ENCODE results near the gene ENGASE.

The ENGASE gene

DNA sequence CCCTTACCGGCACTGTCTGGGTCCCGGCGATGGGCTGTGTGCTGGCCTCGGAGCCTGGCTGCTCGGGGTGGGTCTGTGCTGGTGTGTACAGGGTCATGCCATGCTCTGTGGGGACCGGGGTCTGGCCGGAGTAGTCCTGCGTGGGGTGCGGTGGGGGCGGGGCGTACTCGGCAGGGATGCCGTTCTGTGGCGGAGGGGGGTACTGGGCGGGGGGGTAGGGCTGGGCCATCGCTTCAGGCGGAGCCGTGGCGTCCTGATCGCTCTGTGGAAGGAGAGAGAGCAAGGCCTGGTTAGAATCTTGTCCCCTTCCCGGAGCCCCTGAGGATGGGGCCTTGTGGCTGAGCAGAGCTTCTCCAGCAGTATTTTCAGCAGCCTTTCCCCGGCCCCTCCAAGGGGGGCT is 40.9 kb downstream of the ENGASE start:
- no peak for DNase-seq (ENCODE audit: low read depth)

DNA sequence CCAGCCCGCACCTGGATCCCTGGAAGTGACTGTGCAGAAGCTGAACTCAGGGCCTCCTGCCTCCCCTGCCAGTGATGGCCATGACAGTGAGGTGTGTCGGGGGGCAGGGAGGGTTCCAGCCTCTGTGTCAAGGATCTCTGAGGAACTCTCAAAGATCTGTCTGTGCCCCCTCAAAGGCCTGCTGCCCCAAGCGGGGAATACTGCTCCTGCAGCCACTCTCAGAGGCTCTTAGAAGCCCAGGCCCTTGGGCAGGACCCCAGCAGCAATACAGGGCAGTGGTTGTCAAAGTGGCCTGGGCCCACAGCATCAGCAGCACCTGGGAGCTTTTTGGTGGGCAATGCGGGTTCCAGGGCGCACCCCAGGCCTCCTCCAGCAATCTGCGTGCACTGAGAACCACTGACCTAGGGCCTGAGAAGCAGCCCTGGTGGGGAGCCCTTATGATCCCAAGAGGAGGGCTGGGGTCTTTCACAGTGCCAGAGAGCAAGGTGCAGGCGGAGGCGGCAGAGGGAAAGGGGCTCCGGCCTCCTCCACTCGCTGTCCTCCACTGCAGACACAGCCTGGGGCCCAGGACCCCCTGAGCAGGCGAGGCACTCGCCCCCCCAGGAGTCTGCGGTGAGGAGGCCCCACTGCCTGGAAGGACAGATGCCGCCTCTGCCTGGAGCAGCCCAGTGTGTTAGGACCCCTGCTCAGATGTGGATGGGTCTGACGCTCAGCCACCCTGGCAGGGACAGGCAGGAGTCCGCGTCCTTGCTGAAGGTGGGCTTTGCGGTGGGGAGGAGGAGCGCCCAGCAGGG is 42.1 kb downstream of the ENGASE start:
- no peak for DNase-seq (ENCODE audit: low read depth)

DNA sequence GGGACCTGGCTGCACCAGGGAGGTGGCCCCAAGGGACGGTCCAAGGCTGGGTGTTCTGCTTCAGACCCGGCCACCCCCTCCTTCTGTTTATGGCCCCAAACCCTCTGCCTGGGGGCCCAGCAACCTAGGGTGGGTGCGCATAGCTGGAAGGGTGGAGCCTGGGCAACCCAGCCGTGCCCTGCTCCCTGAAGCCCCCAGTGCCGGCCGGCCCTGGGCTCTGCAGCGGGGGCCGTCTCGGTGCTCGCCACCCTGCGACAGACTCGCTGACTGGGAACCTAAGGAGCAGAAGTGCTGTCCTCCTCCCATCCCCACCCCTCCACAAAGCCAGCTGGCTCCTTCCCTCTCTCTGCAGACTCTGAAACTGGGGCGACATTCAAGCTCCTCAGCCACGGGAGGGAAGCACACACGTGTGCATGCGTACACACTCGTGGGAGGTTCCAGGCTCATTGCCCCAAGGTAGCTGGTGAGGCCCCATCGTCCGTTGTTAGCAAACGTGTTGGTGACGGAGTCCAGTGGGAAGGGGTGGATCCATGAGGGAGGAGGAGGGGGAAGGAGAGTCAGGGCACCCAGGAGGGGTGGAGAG is 43.4 kb downstream of the ENGASE start:
- no peak for DNase-seq (ENCODE audit: low read depth)

DNA sequence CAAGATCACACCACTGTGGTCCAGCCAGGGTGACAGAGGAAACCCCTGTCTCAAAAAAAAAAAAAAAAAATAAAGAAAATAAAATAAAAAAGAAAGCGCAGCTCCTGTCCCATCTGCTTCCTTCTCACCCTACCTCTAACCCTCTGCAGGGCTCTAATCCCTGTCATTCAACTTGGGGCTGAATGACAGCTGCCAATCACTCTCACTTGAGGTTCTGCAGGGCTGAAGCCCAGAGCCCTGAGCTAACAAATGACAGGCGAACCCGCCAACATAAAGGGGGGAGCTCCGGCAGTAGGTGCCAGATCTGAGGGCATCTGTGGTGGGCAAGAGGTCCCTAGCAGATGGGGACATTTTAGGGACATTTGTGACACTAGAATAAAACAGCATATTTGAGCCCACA is 44.3 kb downstream of the ENGASE start:
- DNase-seq (ENCODE audit: low read depth) = no peak

DNA sequence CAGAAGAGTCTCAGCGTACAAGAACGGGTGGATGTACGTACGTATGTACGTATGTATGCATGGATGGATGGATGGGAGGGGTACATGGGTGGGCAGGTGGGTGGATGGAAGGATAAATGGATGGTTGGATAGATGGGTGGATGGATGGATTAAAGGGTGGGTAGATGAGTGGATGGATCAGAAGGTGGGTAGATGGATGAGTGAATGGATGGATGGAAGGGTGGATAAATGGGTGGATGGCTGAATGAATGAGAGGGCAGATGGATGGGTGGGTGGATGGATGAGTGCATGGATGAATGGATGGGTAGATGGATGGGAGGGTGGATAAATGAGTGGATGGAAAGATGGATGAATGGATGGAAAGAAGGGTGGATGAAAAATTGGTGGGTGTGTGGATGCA is 45.6 kb downstream of the ENGASE start:
- DNase-seq (ENCODE audit: low read depth) = no peak

DNA sequence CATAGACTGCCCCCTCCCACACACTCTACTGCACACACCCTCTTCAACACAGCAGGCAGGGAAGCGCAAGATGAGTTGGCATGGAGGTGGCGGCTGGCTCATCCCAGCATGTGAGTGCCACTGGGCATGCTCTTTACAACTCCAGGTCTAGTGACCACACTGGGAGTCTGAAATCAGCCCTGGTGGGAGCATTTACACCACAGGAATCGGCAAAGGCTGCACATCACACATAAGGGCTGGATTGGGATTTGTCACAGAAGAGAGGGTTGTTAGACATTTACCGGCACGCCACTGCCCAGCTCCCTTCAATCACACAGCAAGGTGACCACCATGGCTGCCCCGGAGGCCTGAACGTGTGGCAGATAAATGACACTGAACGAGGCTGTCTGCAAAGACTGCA is 49.4 kb downstream of the ENGASE start:
- no peak for DNase-seq (ENCODE audit: low read depth)

DNA sequence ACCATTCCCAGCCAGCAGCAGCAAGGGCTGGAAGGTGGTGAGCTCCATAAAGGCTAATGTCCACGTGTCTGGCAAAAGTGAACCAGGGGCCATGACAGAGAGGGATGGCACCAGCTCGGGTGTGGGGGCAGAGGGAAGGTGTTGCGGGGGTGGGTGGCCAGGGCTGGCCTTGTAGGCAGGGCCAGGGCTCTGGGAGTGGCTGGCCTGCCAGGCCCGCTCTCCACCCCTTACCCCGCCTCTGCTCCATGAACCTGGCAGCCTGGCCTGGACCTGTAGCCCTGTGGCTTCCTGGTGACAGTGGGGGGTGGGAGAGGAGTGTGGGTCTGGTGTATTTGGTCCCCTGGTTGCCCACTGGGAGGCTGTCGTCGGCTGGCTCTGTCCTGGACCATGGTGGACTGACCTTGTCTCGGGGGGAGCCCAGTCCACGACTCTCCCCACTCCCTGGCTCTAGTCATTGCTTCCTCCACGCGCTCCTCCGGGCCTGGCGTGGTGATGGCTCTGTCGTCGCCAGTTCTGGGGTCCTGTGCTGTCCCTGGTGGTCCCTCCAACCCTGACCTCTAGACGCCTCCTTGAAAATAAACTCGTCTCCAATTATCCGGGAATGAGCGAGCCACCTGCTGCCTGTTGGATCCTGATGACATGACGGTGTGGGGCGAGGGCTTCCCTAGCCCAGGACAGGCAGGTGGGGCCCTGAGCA is 50.0 kb downstream of the ENGASE start:
- no peak for DNase-seq (ENCODE audit: low read depth)

DNA sequence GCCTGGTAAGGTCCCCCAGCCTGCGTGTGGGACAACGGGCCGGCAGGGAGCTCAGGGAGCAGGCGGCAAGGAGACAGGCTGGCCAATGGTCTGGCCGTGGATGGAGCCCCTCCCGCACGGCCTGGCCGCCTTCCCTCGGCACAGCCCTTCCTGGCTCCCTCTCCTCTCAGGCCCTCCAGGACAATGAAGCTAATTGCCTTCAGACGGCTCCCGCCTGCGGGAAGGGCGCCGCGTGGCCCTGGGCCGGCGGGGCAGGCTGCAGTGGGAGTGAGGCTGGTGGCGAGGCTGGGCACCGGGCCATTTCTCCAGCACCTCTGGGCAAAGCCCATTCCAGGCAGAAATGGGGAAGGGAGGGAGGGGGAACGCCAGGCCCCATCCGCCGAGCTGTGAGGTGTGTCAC is 50.9 kb downstream of the ENGASE start:
- DNase-seq (ENCODE audit: low read depth) = no peak

DNA sequence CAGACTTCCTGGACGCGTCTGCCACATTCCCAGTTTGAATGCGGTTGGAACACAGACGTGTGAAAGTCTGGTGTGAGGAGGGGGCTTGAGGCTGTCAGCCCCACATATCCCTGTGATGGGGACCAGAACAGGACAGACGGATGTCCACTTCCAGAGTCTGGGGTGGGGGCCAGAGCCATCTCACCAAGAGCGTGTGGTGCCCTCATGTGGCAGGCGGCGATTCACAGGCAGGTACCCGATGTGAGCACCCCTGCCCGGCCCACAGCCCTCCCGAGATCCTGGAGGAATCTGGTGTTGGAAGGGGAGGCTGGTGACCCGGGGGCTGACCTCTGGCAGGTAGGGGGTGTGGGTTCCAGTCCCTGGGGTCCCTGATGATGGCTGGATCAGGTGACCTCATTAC is 51.5 kb downstream of the ENGASE start:
- DNase-seq (ENCODE audit: low read depth) = no peak

DNA sequence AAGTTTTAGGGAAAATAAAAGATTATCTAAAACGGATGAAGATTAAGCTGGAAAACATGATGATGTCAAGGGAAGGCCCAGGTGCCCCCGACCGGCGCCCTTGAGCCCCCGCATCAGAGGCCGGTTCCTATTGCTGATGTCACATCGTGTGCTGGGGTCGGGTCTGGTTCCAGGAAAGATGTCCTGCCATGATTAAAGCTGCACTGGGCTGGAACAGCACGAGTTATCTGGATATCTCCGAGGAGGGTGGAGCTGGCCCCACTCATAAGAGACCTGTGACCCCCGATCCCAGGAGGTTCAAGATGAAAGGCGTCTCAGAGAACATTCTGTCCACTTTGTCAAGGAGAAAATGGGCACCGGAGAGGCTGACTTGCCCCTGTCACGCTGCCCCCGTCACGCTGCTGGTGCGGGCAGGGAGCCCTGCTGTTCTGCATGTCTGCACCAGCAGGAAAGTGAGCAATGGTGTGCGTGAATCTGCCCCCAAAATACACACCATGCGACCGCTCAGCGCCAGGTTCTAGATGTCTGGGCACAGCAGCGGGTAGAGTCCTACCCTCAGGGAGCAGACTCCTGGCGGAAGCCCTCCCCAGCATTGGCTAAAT is 53.0 kb downstream of the ENGASE start:
- no peak for DNase-seq (ENCODE audit: low read depth)

DNA sequence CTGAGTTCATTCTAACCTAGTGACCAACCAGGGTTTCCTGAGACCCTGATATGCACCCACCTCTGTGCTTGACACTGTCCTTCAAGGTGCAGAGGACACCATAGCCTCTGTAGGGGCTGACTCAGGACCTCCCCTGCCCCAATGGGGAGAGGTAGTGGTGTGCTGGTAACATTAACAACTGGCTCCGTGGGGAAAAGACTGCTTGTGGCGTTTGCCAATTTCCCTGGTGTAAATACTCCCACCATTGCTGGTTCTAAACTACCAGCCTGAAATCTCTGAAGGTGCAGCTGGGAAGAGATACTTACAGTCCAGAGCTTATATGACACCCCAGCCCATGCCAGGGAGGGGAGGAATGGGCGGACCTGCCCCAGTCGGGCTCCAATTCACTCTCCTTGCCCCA is 54.9 kb downstream of the ENGASE start:
- DNase-seq (ENCODE audit: low read depth) = no peak

DNA sequence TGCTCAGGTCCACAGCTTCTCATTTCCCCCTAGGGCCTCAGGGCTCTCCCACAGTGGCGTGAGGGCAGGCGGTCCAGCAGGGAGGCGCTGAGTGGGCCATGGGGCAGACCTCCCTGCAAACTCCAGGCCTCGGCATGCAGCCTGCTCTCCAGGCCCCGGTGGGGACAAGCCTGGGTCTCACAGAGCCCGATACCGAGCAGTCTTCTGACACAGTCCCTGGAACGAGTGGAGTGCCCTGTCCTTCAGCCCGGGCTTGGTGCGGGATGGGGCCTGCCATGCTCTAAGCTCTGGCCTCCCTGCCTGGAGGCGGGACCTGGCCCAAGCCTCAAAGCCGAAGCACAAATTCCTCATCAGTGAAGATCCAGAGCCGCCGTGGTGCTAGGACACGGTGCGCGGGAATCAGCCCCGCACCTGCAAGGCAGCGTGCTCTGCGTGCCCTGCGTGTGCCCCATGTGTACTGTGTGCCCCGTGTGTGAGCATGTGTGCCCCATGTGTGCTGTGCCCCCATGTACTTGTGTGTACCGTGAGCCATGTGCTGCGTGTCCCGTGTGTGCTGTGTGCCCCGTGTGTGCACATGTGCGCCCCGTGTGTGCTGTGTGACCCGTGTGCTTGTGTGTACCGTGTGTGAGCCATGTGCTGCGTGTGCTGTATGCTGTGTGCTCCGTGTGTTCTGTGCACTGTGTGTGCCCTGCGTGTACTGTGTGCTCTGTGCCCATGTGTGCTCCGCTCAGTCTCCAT is 56.1 kb downstream of the ENGASE start:
- no peak for DNase-seq (ENCODE audit: low read depth)

DNA sequence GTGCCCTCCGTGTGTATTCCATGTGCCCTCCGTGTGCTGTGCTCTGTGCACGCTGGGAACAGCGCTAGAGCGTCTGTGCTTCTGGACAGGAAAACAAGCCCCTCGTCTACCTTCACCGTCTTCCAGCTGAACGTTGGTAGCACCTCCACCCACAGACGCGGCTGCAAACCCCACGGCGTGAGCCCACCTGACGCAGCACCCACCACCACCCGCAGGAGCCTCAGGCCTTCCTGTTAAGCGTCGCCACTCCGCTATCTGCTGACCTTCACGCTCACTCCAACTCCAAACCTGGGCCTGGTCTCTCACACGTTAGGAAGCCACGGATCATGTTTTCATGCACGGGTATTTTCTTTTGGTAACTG is 56.6 kb downstream of the ENGASE start:
- DNase-seq (ENCODE audit: low read depth) = no peak

DNA sequence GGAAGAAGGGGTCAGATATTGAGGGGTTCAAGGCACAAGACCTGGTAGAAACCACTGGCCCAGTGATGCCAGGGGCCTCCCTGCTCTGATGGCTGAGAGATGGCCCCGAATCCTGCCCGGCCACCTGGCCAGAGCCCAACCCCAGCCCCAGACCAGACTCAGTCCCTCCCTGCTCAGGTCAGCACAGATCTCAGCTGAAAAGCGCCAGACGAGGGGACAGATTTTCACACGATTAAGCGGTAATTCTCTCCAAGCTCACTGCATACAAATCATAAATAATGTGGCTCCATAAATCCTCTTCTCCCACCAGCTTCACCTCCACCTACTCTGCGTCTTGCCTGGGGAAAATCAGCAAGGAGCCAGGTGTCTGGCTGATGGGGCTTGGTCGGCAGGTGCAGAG is 57.1 kb downstream of the ENGASE start:
- DNase-seq (ENCODE audit: low read depth) = no peak

DNA sequence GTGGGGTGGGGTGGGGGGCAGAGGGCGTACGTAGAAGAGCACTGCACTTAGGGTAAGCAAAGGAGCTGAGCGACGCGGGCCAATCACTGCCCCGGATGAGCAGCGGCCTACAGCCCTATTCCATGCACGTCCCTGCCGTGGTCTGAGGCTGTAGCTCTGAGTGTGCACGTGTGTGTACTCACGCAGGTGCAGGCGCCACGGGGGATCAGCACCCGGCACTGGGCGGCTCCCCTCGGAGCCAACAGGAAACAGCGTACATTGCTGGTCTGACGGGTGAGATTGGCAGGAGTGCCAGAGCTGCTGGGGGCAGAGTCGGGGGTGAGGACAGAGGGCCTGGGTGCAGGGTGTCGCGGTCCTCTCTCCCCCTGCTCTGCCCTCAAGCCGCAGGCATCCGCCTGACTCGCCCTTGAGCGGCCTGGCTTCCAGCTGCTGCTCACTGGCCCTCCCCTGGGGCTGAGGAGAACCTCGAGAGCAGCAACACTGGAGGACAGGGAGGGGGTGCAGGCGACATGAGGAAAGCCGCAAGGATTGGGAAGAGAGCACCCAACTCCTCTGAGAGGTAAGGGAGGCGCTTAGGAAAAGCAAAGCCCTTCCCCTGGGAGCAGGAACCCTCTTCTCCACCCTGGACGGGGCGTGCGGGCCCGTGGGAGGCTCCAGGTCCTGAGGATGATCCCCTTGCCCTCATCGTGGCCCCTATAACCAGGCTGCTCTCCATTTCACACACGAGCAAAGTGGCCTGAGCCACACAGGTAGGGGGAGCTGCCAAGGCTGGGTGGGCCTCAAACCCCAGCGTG is 57.8 kb downstream of the ENGASE start:
- no peak for DNase-seq (ENCODE audit: low read depth)

DNA sequence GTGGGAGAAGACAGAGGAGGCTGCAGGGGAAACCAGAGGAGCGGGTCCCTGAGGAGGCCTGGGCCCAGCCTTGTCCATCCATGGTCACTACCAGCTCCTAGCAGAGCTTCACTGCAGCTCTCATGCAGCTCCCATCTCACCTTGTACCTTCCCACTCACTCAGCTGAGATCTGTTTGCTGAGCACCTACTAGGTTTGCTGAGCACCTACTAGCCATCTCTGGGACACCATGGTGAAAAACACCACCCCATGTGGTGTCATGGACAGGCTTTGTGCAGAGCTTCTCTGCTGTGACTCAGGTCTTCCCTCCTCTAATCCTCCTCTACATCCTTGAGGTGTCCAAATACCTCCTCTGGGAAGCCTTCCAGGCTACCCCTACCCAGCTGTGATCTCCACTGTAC is 58.6 kb downstream of the ENGASE start:
- DNase-seq (ENCODE audit: low read depth) = no peak

DNA sequence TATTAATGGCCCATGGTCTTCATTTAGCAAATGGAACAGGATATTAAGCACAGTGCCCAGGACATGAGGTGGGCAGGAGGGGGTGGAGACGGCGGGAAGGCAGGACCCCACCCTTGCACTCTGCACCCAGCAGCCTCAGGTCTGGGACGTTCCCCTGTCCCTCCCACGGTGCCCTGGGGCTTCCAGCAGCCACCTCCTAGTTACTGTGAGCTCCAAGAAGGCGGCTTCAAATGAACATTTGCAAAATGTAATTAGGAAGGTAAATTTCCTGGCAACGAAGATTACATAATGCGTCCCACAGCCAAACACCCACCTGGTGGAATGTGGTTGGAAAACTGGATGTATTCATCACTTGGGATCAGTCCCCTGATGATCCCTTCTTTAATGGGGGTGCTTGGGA is 59.4 kb downstream of the ENGASE start:
- no peak for DNase-seq (ENCODE audit: low read depth)

DNA sequence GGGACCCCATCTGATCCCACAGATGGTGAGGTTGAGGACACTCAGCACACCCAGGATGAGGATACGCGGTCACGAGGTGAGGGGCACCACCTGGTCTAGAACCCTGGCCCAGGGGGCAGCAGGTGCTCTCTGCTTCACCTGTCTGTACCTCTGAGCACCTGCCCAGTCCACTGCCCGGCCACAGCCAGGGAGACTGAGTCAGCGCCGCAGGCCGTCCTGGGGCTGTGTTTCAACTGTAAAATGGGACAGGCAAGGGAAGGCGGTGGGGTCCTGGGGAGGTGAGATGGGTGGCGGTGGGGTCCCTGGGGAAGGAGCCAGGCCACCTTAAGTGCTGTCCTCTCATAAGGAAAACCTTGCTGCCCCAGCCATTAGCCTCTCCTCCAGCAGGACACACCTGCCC is 60.4 kb downstream of the ENGASE start:
- no peak for DNase-seq (ENCODE audit: low read depth)

DNA sequence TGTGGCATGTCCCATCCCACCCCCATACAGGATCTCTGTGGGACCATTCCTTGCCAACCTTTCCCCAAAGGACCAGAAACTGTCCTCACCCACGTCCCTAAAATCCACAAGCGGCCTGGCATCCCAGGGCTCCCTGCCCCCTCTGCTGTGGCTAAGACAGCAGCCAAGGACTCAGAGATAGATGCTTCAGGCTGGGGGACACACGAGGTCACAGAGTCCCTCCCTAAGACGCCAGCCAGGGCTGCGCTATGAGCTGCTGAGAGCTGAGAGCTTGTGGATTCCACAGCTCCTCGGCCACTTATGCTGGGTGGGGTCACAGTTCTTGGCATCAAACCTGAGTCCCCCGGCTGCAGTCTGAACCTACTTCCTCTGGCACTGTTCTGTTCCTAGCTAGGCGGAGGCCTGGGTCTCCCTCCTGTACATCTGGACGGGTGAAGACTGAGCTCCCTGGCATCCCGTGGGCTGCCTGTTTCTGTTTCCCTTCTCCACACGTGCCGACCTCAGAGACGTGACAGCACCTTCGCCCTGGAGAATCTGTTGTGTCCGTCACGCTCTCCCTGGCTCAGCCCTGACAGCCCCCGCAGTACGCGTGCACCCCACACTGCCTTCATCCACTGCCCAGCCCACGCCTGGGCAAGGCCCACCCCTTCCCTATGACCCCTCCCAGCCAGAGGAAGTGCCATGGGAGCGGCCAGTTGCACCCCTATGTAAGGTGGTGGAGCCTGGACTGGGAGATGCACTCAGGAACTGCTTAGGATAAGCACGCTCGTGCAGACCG is 61.2 kb downstream of the ENGASE start:
- no peak for DNase-seq (ENCODE audit: low read depth)

Data from activated T-cell treated with anti-CD3 and anti-CD28 coated beads for 24 hours (primary cell).